GM12873 (cell line): Measurements from ENCODE around the gene RPS21.

Source experiments
- CTCF ChIP-seq: IDR thresholded peaks from 2 replicates; pipeline ENCODE4 v1.5.1; 2012; ENCODE audit warnings: low read depth, mild to moderate bottlenecking, moderate library complexity, low read length, control low read depth; ENCODE audit not compliant: insufficient read depth; ENCODE audit errors: missing control alignments

RPS21 gene

GRCh38 chr20:62359491-62360121 lies 27.3 kb upstream of the RPS21 start:
- no peak for TF ChIP-seq CTCF

- no peak for TF ChIP-seq CTCF
Measured at GRCh38 chr20:62360854-62361798, 25.8 kb upstream of the RPS21 start.

- TF ChIP-seq CTCF, result no peak
Measured at GRCh38 chr20:62361799-62362589, 24.9 kb upstream of the RPS21 start.

- TF ChIP-seq CTCF, result no peak
Measured at GRCh38 chr20:62362590-62362940, 24.3 kb upstream of the RPS21 start.

- no peak for TF ChIP-seq CTCF
Measured at GRCh38 chr20:62362991-62363919, 23.6 kb upstream of the RPS21 start.

- no peak for TF ChIP-seq CTCF
Measured at GRCh38 chr20:62363920-62364851, 22.7 kb upstream of the RPS21 start.
